GM04503 (cell line): ENCODE measurements around the gene GALNT11.
"Not testable (repeated sequence)": the region's sequence is repeated elsewhere in the genome, so short reads cannot be mapped to it uniquely, and the experiment has no call there.

ENCODE experiments used
- DNase-seq: peaks from one replicate; pipeline ENCODE4 v3.0.0-alpha.2; 2012; ENCODE audit warnings: low read depth

Gene GALNT11

GRCh38 chr7:152075379-152075778, 49.9 kb downstream of the GALNT11 start:
- not testable (repeated sequence) for DNase-seq

- DNase-seq, result no peak
Observed at GRCh38 chr7:152076324-152076821, 50.9 kb downstream of the GALNT11 start.

- no peak for DNase-seq
Observed at GRCh38 chr7:152076940-152077933, 51.8 kb downstream of the GALNT11 start.

GRCh38 chr7:152078025-152078424, 52.6 kb downstream of the GALNT11 start:
- no peak for DNase-seq

GRCh38 chr7:152078786-152079185, 53.3 kb downstream of the GALNT11 start:
- no peak for DNase-seq

- DNase-seq, result no peak
Observed at GRCh38 chr7:152081088-152081487, 55.6 kb downstream of the GALNT11 start.

GRCh38 chr7:152082073-152082721, 56.7 kb downstream of the GALNT11 start:
- not testable (repeated sequence) for DNase-seq

GRCh38 chr7:152085131-152085530, 59.7 kb downstream of the GALNT11 start:
- no peak for DNase-seq

- no peak for DNase-seq
Observed at GRCh38 chr7:152086513-152086912, 61.0 kb downstream of the GALNT11 start.

GRCh38 chr7:152089183-152089582, 63.7 kb downstream of the GALNT11 start:
- no peak for DNase-seq

- DNase-seq, result no peak
Observed at GRCh38 chr7:152090747-152091146, 65.3 kb downstream of the GALNT11 start.

- DNase-seq, result no peak
Observed at GRCh38 chr7:152093717-152094116, 68.2 kb downstream of the GALNT11 start.

GRCh38 chr7:152095771-152096170, 70.3 kb downstream of the GALNT11 start:
- no peak for DNase-seq

- no peak for DNase-seq
Observed at GRCh38 chr7:152097330-152097729, 71.9 kb downstream of the GALNT11 start.

- DNase-seq, result no peak
Observed at GRCh38 chr7:152103066-152103465, 77.6 kb downstream of the GALNT11 start.

GRCh38 chr7:152103691-152104090, 78.2 kb downstream of the GALNT11 start:
- no peak for DNase-seq

- DNase-seq, result no peak
Observed at GRCh38 chr7:152105205-152105604, 79.7 kb downstream of the GALNT11 start.

- no peak for DNase-seq
Observed at GRCh38 chr7:152106990-152107389, 81.5 kb downstream of the GALNT11 start.

- no peak for DNase-seq
Observed at GRCh38 chr7:152107945-152108344, 82.5 kb downstream of the GALNT11 start.

GRCh38 chr7:152108359-152108758, 82.9 kb downstream of the GALNT11 start:
- DNase-seq, result no peak

- no peak for DNase-seq
Observed at GRCh38 chr7:152112829-152113228, 87.4 kb downstream of the GALNT11 start.

- DNase-seq, result no peak
Observed at GRCh38 chr7:152115021-152115718, 89.7 kb downstream of the GALNT11 start.
